K562 (cell line): Measurements from ENCODE around the gene TXK. TPM values are rescaled to one million over a fixed set of nuclear protein-coding genes. Genes with fewer than 3 reads are reported as not detected.
A peak's percentile ranks its signal among the peaks of the same experiment; 100 is the strongest.

ENCODE experiments used
- FOXA3 ChIP-seq, 2 experiments: fragments of 450-650 bp in 1 of 2; sonication (generic) in 1 of 2; formaldehyde crosslinking; IDR thresholded peaks in 1 of 2; conservative IDR thresholded peaks in 1 of 2; 2 replicates each; pipeline versions ENCODE4 v1.4.0 to v1.8.0; 2020 to 2022; ENCODE audit warnings: mild to moderate bottlenecking in 2 of 2, missing genetic modification reagents in 1 of 2
- GATAD2A ChIP-seq: fragments of 450-650 bp; IDR thresholded peaks from 2 replicates; pipeline ENCODE4 v1.6.1; 2017
- MCM7 ChIP-seq, 2 experiments: fragments of 450-650 bp; IDR thresholded peaks; 2 replicates each; pipeline ENCODE4 v1.6.1; 2016 to 2018
- MNT ChIP-seq, 2 experiments: fragments of 450-650 bp; conservative IDR thresholded peaks; 2 replicates each; pipeline ENCODE4 v1.6.1; 2017; ENCODE audit warnings: mild to moderate bottlenecking in 2 of 2, moderate library complexity in 2 of 2
- RB1 ChIP-seq: fragments of 450-650 bp; IDR thresholded peaks from 2 replicates; pipeline ENCODE4 v1.6.1; 2017; ENCODE audit warnings: low read depth, mild to moderate bottlenecking
- USF1 ChIP-seq: sonication (generic); formaldehyde crosslinking; IDR thresholded peaks from 2 replicates; pipeline ENCODE4 v1.9.0; 2022; ENCODE audit warnings: mild to moderate bottlenecking, missing genetic modification reagents
- ZNF318 ChIP-seq, 2 experiments: fragments of 450-650 bp; IDR thresholded peaks; 2 replicates each; pipeline ENCODE4 v1.6.1; 2016; ENCODE audit warnings: mild to moderate bottlenecking in 2 of 2, borderline replicate concordance in 1 of 2, low read depth in 1 of 2, moderate library complexity in 1 of 2
- ZNF511 ChIP-seq: sonication (generic); formaldehyde crosslinking; IDR thresholded peaks from 2 replicates; pipeline ENCODE4 v1.8.0; 2022; ENCODE audit warnings: mild to moderate bottlenecking, missing genetic modification reagents
- polyA plus RNA-seq, 8 experiments: library from polyadenylated mRNA; depleted of rRNA in 4 of 8; stranded (reverse) in 5 of 8; unstranded in 3 of 8; fragments of >200 nt; fragmentation: Nextera tagmentation in 2 of 8; fragmentation: Illumina TruSeq in 1 of 8; extraction: Ambion mirVana in 2 of 8; extraction: Trizol in 1 of 8; gene quantifications; 2 replicates each; pipeline versions ENCODE4 v1.2.1 to v1.2.3, GENCODE V29; 2011 to 2014; ENCODE audit warnings: inconsistent platforms in 1 of 8, missing spikeins in 1 of 8
- total RNA-seq, 7 experiments: library from RNA; depleted of rRNA in 6 of 7; stranded (reverse); fragments of >200 nt in 6 of 7; fragmentation: Illumina TruSeq in 2 of 7; extraction: Trizol in 2 of 7; gene quantifications; 2 replicates each; pipeline versions ENCODE4 v1.2.1 to v1.2.3, GENCODE V29; 2011 to 2021; ENCODE audit warnings: low replicate concordance in 1 of 7

Gene TXK
- total and polyA plus RNA-seq, 9 of the 15 experiments (the other 6 are each of a cell fraction or from before 2014, with no cell fraction given) = 0.24 to 1.1 (median 0.45) TPM; not detected in 1

DNA sequence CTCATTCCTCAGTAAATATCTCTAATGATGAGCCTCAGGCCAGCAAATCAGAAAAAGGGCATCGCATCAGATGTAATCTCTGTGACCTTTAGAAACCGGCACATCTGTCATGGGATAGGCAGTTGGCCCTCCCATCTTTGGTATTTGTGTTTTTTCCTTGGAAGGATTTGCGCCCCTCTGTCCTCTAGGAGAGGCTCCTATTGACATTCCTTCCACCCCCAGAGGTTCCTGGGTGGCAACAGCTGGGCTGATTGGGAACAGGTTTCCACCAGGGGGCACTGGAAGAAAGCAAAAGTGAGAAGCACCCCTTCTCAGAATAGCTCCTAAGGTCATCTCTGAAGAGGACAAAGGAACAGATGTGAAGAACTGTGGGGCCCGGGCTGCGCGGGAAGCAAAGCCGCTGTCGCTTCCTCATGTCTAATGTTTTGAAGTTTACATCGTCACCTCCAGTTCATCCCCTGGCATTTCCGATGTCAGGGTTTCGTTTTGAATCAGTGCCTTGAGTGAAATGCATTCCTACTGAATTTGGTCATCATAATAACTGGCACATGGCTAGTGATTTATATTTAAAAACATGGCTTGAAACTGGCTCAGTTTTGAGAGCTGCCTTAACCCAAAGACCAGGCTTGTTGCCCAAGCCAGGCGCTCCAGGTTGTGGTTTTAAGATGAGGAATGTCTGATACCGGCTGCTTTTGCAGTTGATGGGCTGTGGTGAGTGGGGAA is 6.2 kb downstream of the TXK start (continued):
- TF ChIP-seq MNT (conservative IDR thresholded peaks at IDR 0.05) (peak in 1 of 2 experiments; percentile 52; a peak in 1 of 4 replicates), RB1 (peak; percentile 56; the same call in 1 of the 2 replicates), ZNF318 (IDR thresholded peaks at IDR 0.05; ENCODE audit: borderline replicate concordance in 1 of 2, low read depth in 1 of 2) (no peak), GATAD2A (no peak), MCM7 (IDR thresholded peaks at IDR 0.05) (no peak), ZNF511 (peak; percentile 54; the same call in 1 of the 2 replicates), FOXA3 (CRISPR knock-in tag; conservative IDR thresholded peaks at IDR 0.05 in 1 of 2, IDR thresholded peaks at IDR 0.05 in 1 of 2) (peak; percentile 35 to 65; a peak in 2 of 4 replicates), USF1 (CRISPR knock-in tag) (0 out of 2 replicates have a peak, but pooled peaks have one; percentile 9)
